ENCODE measurements around the gene GLIS2.

Gene GLIS2

GRCh38 chr16:4359914-4360313, 44.0 kb downstream of the GLIS2 start:
- TF ChIP-seq CTCF (conservative IDR thresholded peaks at IDR 0.05): no peak
- TF ChIP-seq ZFX (IDR thresholded peaks at IDR 0.05): no peak
- H3K27ac ChIP-seq: no peak overlapping the region

GRCh38 chr16:4360538-4361021, 44.7 kb downstream of the GLIS2 start:
- H3K27ac ChIP-seq: no peak overlapping the region
- no peak for TF ChIP-seq ZFX (IDR thresholded peaks at IDR 0.05)
- TF ChIP-seq CTCF (conservative IDR thresholded peaks at IDR 0.05): no peak

GRCh38 chr16:4361033-4361943, 45.4 kb downstream of the GLIS2 start:
- no peak overlapping the region for H3K27ac ChIP-seq
- no peak for TF ChIP-seq CTCF (conservative IDR thresholded peaks at IDR 0.05)
- TF ChIP-seq ZFX (IDR thresholded peaks at IDR 0.05): no peak

GRCh38 chr16:4361944-4362311, 46.1 kb downstream of the GLIS2 start:
- no peak overlapping the region for H3K27ac ChIP-seq
- TF ChIP-seq CTCF (conservative IDR thresholded peaks at IDR 0.05): no peak
- TF ChIP-seq ZFX (IDR thresholded peaks at IDR 0.05): no peak

- H3K27ac ChIP-seq: no peak overlapping the region
- TF ChIP-seq ZFX (IDR thresholded peaks at IDR 0.05) (no peak), CTCF (conservative IDR thresholded peaks at IDR 0.05) (no peak)
These were observed 46.7 kb downstream of the GLIS2 start for GRCh38 chr16:4362476-4363135.

GRCh38 chr16:4364196-4365013, 48.5 kb downstream of the GLIS2 start:
- TF ChIP-seq ZFX (IDR thresholded peaks at IDR 0.05) (no peak), CTCF (conservative IDR thresholded peaks at IDR 0.05) (no peak)

More at GRCh38 chr16:4364196-4365013, 48.5 kb downstream of the GLIS2 start:
- no peak overlapping the region for H3K27ac ChIP-seq

Measured in C4-2B (cell line).